ENCODE measurements around the gene RIPOR3. TPM values are rescaled to one million over a fixed set of nuclear protein-coding genes. Genes with fewer than 3 reads are reported as not detected.
A peak's percentile ranks its signal among the peaks of the same experiment; 100 is the strongest.
"Not testable (repeated sequence)": the region's sequence is repeated elsewhere in the genome, so short reads cannot be mapped to it uniquely, and the experiment has no call there.

RIPOR3 gene
- total RNA-seq, 1 donor from 2014 or later: 5.1 TPM

- DNase-seq (ENCODE audit: extremely low spot score, unreplicated experiment): no peak
- TF ChIP-seq CTCF (conservative IDR thresholded peaks at IDR 0.05): no peak
- Mint-ChIP-seq H3K4me3 (no peak overlapping the region), H3K27me3 (no peaks in the 10 kb centered on the region), H3K27ac (no peak overlapping the region), H3K9me3 (no peaks in the 10 kb centered on the region), H3K4me1 (ENCODE audit: unreplicated experiment) (no peaks in the 10 kb centered on the region), H3K36me3 (no peaks in the 10 kb centered on the region)
Observed at GRCh38 chr20:50600281-50600895, 91.0 kb downstream of the RIPOR3 start.

GRCh38 chr20:50598768-50599167 is 92.6 kb downstream of the RIPOR3 start:
- not testable (repeated sequence) for DNase-seq (ENCODE audit: extremely low spot score, unreplicated experiment); H3K27me3 Mint-ChIP-seq; H3K27ac Mint-ChIP-seq; H3K4me1 Mint-ChIP-seq (ENCODE audit: unreplicated experiment); H3K4me3 Mint-ChIP-seq; H3K36me3 Mint-ChIP-seq; H3K9me3 Mint-ChIP-seq

- Mint-ChIP-seq H3K4me3 (no peak overlapping the region), H3K36me3 (no peaks in the 10 kb centered on the region), H3K4me1 (ENCODE audit: unreplicated experiment) (peaks cover 4% of the 10 kb centered on the region), H3K27ac (no peak overlapping the region), H3K9me3 (no peaks in the 10 kb centered on the region), H3K27me3 (no peaks in the 10 kb centered on the region)
- no peak for DNase-seq (ENCODE audit: extremely low spot score, unreplicated experiment)
- no peak for TF ChIP-seq CTCF (conservative IDR thresholded peaks at IDR 0.05)
Observed at GRCh38 chr20:50598074-50598473, 93.3 kb downstream of the RIPOR3 start.

GRCh38 chr20:50597406-50597969 is 93.9 kb downstream of the RIPOR3 start:
- Mint-ChIP-seq H3K27me3 (no peaks in the 10 kb centered on the region), H3K9me3 (no peaks in the 10 kb centered on the region), H3K4me3 (no peak overlapping the region), H3K4me1 (ENCODE audit: unreplicated experiment) (peaks cover 4% of the 10 kb centered on the region), H3K36me3 (no peaks in the 10 kb centered on the region), H3K27ac (no peak overlapping the region)
- no peak for DNase-seq (ENCODE audit: extremely low spot score, unreplicated experiment)
- TF ChIP-seq CTCF (conservative IDR thresholded peaks at IDR 0.05): no peak

DNA sequence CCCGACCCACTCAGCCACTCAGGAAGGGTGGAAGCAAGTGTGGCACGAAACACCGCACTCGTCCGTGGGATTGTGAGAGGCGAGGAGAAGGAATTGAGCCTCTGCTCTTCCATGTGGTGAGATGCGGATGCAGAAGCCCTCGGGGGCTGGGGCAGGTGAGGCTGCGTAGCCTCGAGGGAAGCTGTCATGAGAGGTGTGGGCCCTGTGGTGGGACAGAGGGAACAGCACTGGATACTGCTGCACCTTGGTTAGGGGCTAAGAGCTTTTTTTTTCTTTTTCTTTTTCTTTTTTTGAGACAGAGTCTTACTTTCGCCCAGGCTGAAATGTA is 94.7 kb downstream of the RIPOR3 start:
- H3K36me3 Mint-ChIP-seq: no peaks in the 10 kb centered on the region
- no peaks in the 10 kb centered on the region for H3K9me3 Mint-ChIP-seq
- no peak overlapping the region for H3K4me3 Mint-ChIP-seq
- H3K27ac Mint-ChIP-seq: no peak overlapping the region
- no peak for DNase-seq (ENCODE audit: extremely low spot score, unreplicated experiment)
- no peaks in the 10 kb centered on the region for H3K27me3 Mint-ChIP-seq
- TF ChIP-seq CTCF (conservative IDR thresholded peaks at IDR 0.05): no peak
- H3K4me1 Mint-ChIP-seq (ENCODE audit: unreplicated experiment): peaks cover 4% of the 10 kb centered on the region

GRCh38 chr20:50595988-50596693 is 95.2 kb downstream of the RIPOR3 start:
- DNase-seq (ENCODE audit: extremely low spot score, unreplicated experiment): no peak
- no peak for TF ChIP-seq CTCF (conservative IDR thresholded peaks at IDR 0.05)
- H3K27ac Mint-ChIP-seq: peak overlapping the region; percentile 63
- H3K9me3 Mint-ChIP-seq: no peaks in the 10 kb centered on the region
- H3K27me3 Mint-ChIP-seq: no peaks in the 10 kb centered on the region
- no peak overlapping the region for H3K4me3 Mint-ChIP-seq
- H3K4me1 Mint-ChIP-seq (ENCODE audit: unreplicated experiment): peaks cover 4% of the 10 kb centered on the region
- H3K36me3 Mint-ChIP-seq: no peaks in the 10 kb centered on the region

Measured in type B pancreatic cell (in vitro differentiated cells).